Measurements from ENCODE around the gene C2orf81. TPM values are rescaled to one million over a fixed set of nuclear protein-coding genes. Genes with fewer than 3 reads are reported as not detected.

The C2orf81 gene
- total and polyA plus RNA-seq, 7 donors, result 0.06 to 0.46 (median 0.34) TPM

- H3K27me3 ChIP-seq (ENCODE audit: insufficient read depth in 3 of 3, low read length in 2 of 3), result peaks cover 0 to 2% (median 0%) of the 10 kb centered on the region in 3 donors
- 70 to 74% (median 71%) methylated on average over 13 of the region's 13 CpGs for WGBS, 3 donors
- no peak overlapping the region for H3K27ac ChIP-seq
These were observed 29.0 kb downstream of the C2orf81 start for GRCh38 chr2:74392449-74392743.

GRCh38 chr2:74391580-74392448, 29.6 kb downstream of the C2orf81 start:
- DNase-seq, result peak; percentile 93 to 97
- intact Hi-C loops (cut with DNase I), result no loop called here
- Histone ChIP-seq H3K27me3 (ENCODE audit: insufficient read depth in 3 of 3, low read length in 2 of 3) (peaks cover 0 to 2% (median 0%) of the 10 kb centered on the region in 3 donors), H3K4me3 (peak overlapping the region; percentile 91), H3K27ac (peak overlapping the region; percentile 95), H3K36me3 (ENCODE audit: insufficient read depth in 1 of 2, low read depth in 1 of 2) (no peaks in the 10 kb centered on the region), H3K9me3 (no peaks in the 10 kb centered on the region), H3K4me1 (peaks cover 42% of the 10 kb centered on the region)
- peak; percentile 98 for TF ChIP-seq CTCF (IDR thresholded peaks at IDR 0.05)
- peak; percentile 89 to 93 (median 92) for ATAC-seq
- 1 to 2% (median 1%) methylated on average over 50 to 62 of the region's 62 CpGs for WGBS, 3 donors

More at GRCh38 chr2:74392449-74392743, 29.0 kb downstream of the C2orf81 start:
- ATAC-seq (no peak), DNase-seq (no peak)
- H3K4me1 ChIP-seq, result peaks cover 37% of the 10 kb centered on the region
- no peaks in the 10 kb centered on the region for H3K9me3 ChIP-seq
- intact Hi-C loops (cut with DNase I), result no loop called here
- no peak for TF ChIP-seq CTCF (IDR thresholded peaks at IDR 0.05)
- H3K36me3 ChIP-seq (ENCODE audit: insufficient read depth in 1 of 2, low read depth in 1 of 2), result no peaks in the 10 kb centered on the region
- H3K4me3 ChIP-seq, result peak overlapping the region; percentile 91

- TF ChIP-seq CTCF (IDR thresholded peaks at IDR 0.05), result no peak
- intact Hi-C loops (cut with DNase I), result no loop called here
These were observed 30.2 kb downstream of the C2orf81 start for GRCh38 chr2:74391209-74391579.

GRCh38 chr2:74390606-74391005, 30.8 kb downstream of the C2orf81 start:
- no peak for TF ChIP-seq CTCF (IDR thresholded peaks at IDR 0.05)
- intact Hi-C loops (cut with DNase I), result no loop called here

More at GRCh38 chr2:74391209-74391579, 30.2 kb downstream of the C2orf81 start:
- peaks cover 0 to 2% (median 0%) of the 10 kb centered on the region in 3 donors for H3K27me3 ChIP-seq (ENCODE audit: insufficient read depth in 3 of 3, low read length in 2 of 3)
- H3K4me3 ChIP-seq, result peak overlapping the region; percentile 91
- no peaks in the 10 kb centered on the region for H3K36me3 ChIP-seq (ENCODE audit: insufficient read depth in 1 of 2, low read depth in 1 of 2)
- H3K4me1 ChIP-seq, result peaks cover 43% of the 10 kb centered on the region
- H3K27ac ChIP-seq, result peak overlapping the region; percentile 95
- no peak for DNase-seq
- 0% methylated on average over 11 of the region's 11 CpGs for WGBS, 3 donors
- ATAC-seq, result peak in 3 of 4 donors; percentile 6 to 55 (median 33)
- no peaks in the 10 kb centered on the region for H3K9me3 ChIP-seq

More at GRCh38 chr2:74390606-74391005, 30.8 kb downstream of the C2orf81 start:
- no peaks in the 10 kb centered on the region for H3K9me3 ChIP-seq
- no peak for ATAC-seq
- H3K36me3 ChIP-seq (ENCODE audit: insufficient read depth in 1 of 2, low read depth in 1 of 2), result peaks cover 0 to under 1% of the 10 kb centered on the region in 2 donors
- no peak overlapping the region for H3K27ac ChIP-seq
- H3K27me3 ChIP-seq (ENCODE audit: insufficient read depth in 3 of 3, low read length in 2 of 3), result peaks cover 0 to 2% (median 0%) of the 10 kb centered on the region in 3 donors
- peaks cover 43% of the 10 kb centered on the region for H3K4me1 ChIP-seq
- H3K4me3 ChIP-seq, result peak overlapping the region; percentile 91
- no peak for DNase-seq
- WGBS, 3 donors, result 29 to 35% (median 30%) methylated on average over 5 of the region's 5 CpGs

All from psoas muscle (tissue), 8 donors.